Measurements from ENCODE around the gene SENP1. TPM values are rescaled to one million over a fixed set of nuclear protein-coding genes. Genes with fewer than 3 reads are reported as not detected.

SENP1 gene
- total RNA-seq, 1 donor from 2014 or later = 24.2 TPM

DNA sequence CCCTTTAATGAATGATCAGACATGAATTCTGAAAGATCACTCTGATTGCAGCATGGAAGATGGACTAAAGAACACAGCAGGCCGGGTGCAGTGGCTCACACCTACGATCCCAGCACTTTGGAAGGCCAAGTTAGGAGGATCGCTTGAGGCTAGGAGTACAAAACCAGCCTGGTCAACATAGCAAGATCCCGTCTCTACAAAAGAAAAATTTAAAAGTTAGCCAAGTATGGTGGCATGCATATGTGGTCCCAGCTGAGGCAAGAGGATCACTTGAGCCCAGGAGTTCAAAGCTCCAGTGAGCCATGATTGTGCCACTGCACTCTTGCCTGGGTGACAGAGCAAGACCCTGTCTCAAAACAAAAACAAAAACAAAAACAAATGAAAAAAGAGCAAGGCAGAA is 35.1 kb downstream of the SENP1 start:
- no peak for DNase-seq
- Mint-ChIP-seq H3K36me3 (ENCODE audit: unreplicated experiment) (no peaks in the 10 kb centered on the region), H3K27me3 (ENCODE audit: unreplicated experiment) (peaks cover 1% of the 10 kb centered on the region), H3K27ac (ENCODE audit: unreplicated experiment) (no peak overlapping the region), H3K4me1 (ENCODE audit: low read depth, unreplicated experiment) (no peaks in the 10 kb centered on the region), H3K9me3 (ENCODE audit: unreplicated experiment) (no peaks in the 10 kb centered on the region), H3K4me3 (ENCODE audit: unreplicated experiment) (no peak overlapping the region)
- TF ChIP-seq, protein P1, sequence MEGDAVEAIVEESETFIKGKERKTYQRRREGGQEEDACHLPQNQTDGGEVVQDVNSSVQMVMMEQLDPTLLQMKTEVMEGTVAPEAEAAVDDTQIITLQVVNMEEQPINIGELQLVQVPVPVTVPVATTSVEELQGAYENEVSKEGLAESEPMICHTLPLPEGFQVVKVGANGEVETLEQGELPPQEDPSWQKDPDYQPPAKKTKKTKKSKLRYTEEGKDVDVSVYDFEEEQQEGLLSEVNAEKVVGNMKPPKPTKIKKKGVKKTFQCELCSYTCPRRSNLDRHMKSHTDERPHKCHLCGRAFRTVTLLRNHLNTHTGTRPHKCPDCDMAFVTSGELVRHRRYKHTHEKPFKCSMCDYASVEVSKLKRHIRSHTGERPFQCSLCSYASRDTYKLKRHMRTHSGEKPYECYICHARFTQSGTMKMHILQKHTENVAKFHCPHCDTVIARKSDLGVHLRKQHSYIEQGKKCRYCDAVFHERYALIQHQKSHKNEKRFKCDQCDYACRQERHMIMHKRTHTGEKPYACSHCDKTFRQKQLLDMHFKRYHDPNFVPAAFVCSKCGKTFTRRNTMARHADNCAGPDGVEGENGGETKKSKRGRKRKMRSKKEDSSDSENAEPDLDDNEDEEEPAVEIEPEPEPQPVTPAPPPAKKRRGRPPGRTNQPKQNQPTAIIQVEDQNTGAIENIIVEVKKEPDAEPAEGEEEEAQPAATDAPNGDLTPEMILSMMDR (IDR thresholded peaks at IDR 0.05; ENCODE audit: partially characterized antibody, unreplicated experiment) = no peak

- H3K4me1 Mint-ChIP-seq (ENCODE audit: low read depth, unreplicated experiment) = no peaks in the 10 kb centered on the region
- H3K4me3 Mint-ChIP-seq (ENCODE audit: unreplicated experiment) = no peak overlapping the region
- peaks cover 1% of the 10 kb centered on the region for H3K27me3 Mint-ChIP-seq (ENCODE audit: unreplicated experiment)
- H3K27ac Mint-ChIP-seq (ENCODE audit: unreplicated experiment) = no peak overlapping the region
- TF ChIP-seq, protein P1 (IDR thresholded peaks at IDR 0.05; ENCODE audit: partially characterized antibody, unreplicated experiment) = no peak
- no peak for DNase-seq
- H3K9me3 Mint-ChIP-seq (ENCODE audit: unreplicated experiment) = no peaks in the 10 kb centered on the region
- H3K36me3 Mint-ChIP-seq (ENCODE audit: unreplicated experiment) = no peaks in the 10 kb centered on the region
Observed at GRCh38 chr12:48070033-48070432, 35.8 kb downstream of the SENP1 start.

DNA sequence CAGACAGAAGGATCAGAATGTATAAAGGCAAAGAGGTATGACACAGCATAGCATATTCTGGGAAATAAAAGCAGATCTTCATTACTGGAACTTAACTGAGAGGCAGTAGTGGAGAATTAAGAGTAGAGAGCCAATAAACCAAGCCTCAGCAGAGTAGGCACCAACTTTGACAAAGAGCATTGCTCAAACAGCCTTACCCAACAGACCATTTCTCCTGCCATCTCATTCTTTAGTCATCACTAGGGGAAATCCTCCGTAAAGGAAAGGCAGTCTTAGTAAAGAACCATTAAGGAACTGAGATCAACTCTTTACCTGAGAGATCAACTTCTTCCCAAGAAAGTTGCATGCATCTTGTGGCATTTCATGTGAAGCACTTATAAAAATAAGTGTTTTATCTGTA is 36.6 kb downstream of the SENP1 start:
- no peak overlapping the region for H3K4me3 Mint-ChIP-seq (ENCODE audit: unreplicated experiment)
- H3K27ac Mint-ChIP-seq (ENCODE audit: unreplicated experiment) = no peak overlapping the region

DNA sequence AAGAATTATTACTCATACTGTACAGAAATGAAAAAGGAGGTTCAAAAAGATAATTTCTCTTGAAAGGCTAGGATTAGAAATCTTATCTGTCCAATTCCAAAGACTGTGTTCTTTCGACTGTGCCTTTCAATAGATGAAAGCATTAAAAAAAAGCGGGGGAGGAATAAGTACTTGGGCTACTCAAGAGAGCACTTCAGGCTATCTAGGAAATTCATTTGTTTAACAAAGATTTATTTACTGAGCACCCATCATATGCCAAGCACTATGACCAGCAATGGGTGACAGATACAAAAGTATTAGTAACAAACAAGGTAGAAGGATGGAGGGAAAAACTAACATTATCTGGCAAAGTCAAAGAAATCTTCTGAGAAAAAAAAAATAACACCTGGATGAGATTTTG is 37.4 kb downstream of the SENP1 start:
- Mint-ChIP-seq H3K27ac (ENCODE audit: unreplicated experiment) (no peak overlapping the region), H3K27me3 (ENCODE audit: unreplicated experiment) (peaks cover 1% of the 10 kb centered on the region), H3K36me3 (ENCODE audit: unreplicated experiment) (no peaks in the 10 kb centered on the region), H3K4me1 (ENCODE audit: low read depth, unreplicated experiment) (no peaks in the 10 kb centered on the region), H3K4me3 (ENCODE audit: unreplicated experiment) (no peak overlapping the region), H3K9me3 (ENCODE audit: unreplicated experiment) (no peaks in the 10 kb centered on the region)
- DNase-seq = no peak
- TF ChIP-seq, protein P1 (IDR thresholded peaks at IDR 0.05; ENCODE audit: partially characterized antibody, unreplicated experiment) = no peak

More for the DNA sequence above, 36.6 kb downstream of the SENP1 start:
- TF ChIP-seq, protein P1 (IDR thresholded peaks at IDR 0.05; ENCODE audit: partially characterized antibody, unreplicated experiment) = no peak
- no peak for DNase-seq
- Mint-ChIP-seq H3K27me3 (ENCODE audit: unreplicated experiment) (peaks cover 1% of the 10 kb centered on the region), H3K36me3 (ENCODE audit: unreplicated experiment) (no peaks in the 10 kb centered on the region), H3K4me1 (ENCODE audit: low read depth, unreplicated experiment) (no peaks in the 10 kb centered on the region), H3K9me3 (ENCODE audit: unreplicated experiment) (no peaks in the 10 kb centered on the region)

DNA sequence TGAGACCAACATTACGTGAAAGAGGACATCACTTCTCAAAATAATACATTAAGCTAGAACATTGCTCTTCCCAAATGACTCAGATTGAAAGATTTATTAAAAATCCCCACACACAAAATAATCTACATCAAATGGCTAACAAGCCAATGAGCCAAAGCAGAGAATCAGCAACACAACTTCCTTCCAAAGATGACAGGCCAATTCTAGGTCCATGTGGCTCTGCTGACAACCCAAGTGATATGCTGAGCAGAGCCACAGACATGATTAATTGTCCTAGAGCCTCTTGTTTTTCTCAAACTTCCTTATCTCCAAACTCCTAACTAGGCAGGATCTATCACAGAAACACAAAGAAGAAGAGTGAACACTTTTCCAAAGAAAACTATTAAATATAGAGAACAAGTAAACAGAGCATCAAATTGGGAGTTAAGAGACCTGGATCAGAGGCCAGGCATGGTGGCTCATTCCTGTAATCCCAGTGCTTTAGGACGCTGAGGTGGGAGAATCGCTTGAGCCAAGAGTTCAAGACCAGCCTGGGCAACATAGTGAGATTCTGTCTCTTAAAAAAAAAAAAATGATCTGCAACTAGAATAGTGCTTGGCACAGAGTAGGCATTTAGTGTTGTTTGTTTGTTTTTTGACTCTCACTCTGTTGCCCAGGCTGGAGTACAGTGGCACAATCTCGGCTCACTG is 38.5 kb downstream of the SENP1 start:
- Mint-ChIP-seq H3K27ac (ENCODE audit: unreplicated experiment) (no peak overlapping the region), H3K4me3 (ENCODE audit: unreplicated experiment) (no peak overlapping the region)

More for the DNA sequence above, 38.5 kb downstream of the SENP1 start:
- Mint-ChIP-seq H3K4me1 (ENCODE audit: low read depth, unreplicated experiment) (no peaks in the 10 kb centered on the region), H3K36me3 (ENCODE audit: unreplicated experiment) (no peaks in the 10 kb centered on the region), H3K9me3 (ENCODE audit: unreplicated experiment) (no peaks in the 10 kb centered on the region), H3K27me3 (ENCODE audit: unreplicated experiment) (peaks cover 1% of the 10 kb centered on the region)
- TF ChIP-seq, protein P1 (IDR thresholded peaks at IDR 0.05; ENCODE audit: partially characterized antibody, unreplicated experiment) = no peak
- DNase-seq = no peak
